ENCODE data around the gene GPA33. TPM values are rescaled to one million over a fixed set of nuclear protein-coding genes. Genes with fewer than 3 reads are reported as not detected.

GPA33 gene
- polyA plus RNA-seq, 2 of the 4 experiments (the other 2 are of a cell fraction): not detected

- Histone ChIP-seq H3K4me3 (no peak overlapping the region), H3K4me1 (no peaks in the 10 kb centered on the region), H3K9me3 (no peaks in the 10 kb centered on the region), H3K27ac (no peak overlapping the region), H3K4me2 (no peak overlapping the region)
- TF ChIP-seq RAD21 (conservative IDR thresholded peaks at IDR 0.05 in 1 of 2, IDR thresholded peaks at IDR 0.05 in 1 of 2) (peak in 1 of 2 experiments; percentile 21; a peak in 1 of 5 replicates), CTCF (IDR thresholded peaks at IDR 0.05) (peak; percentile 19; the same call in 1 of the 3 replicates), HOXB13 (CRISPR knock-in tag; IDR thresholded peaks at IDR 0.05; ENCODE audit: low read depth) (no peak)
- peak; percentile 49 to 61 for DNase-seq (ENCODE audit: low read depth in 1 of 2, low spot score in 1 of 2)
- FAIRE-seq: no peak
- whole genome bisulfite sequencing (ENCODE audit: missing lambda C conversion rate): 51% methylated on average over 8 of the region's 8 CpGs
- POLR2A ChIA-PET: no interaction called here
- ATAC-seq: peak; percentile 66 to 87; a peak in 5 of 6 replicates
- CTCF ChIA-PET: interaction anchor here (1.0 to 18.6 kb wide), 4 partner anchors 10 to 144 kb away, joined by 3 to 534 read pairs (median 3); no protein-coding TSS in a partner anchor
Measured at GRCh38 chr1:167052389-167052788, 37.8 kb downstream of the GPA33 start.

- H3K4me3 ChIP-seq: no peak overlapping the region
- no peaks in the 10 kb centered on the region for H3K9me3 ChIP-seq
- TF ChIP-seq MAFK (IDR thresholded peaks at IDR 0.05; ENCODE audit: partially characterized antibody) (no peak), RFX5 (IDR thresholded peaks at IDR 0.05) (no peak), BCL3 (IDR thresholded peaks at IDR 0.05) (no peak), RCOR1 (IDR thresholded peaks at IDR 0.05; ENCODE audit: low read depth, low read length) (no peak), BHLHE40 (IDR thresholded peaks at IDR 0.05; ENCODE audit: low read depth, low read length) (no peak), JUNB (IDR thresholded peaks at IDR 0.05) (no peak), PHF8 (IDR thresholded peaks at IDR 0.05; ENCODE audit: borderline replicate concordance, low read depth) (no peak), ZC3H11A (IDR thresholded peaks at IDR 0.05) (no peak), FOSL2 (IDR thresholded peaks at IDR 0.05) (no peak), FOSL2 (CRISPR knock-in tag; IDR thresholded peaks at IDR 0.05) (no peak), HMGXB4 (CRISPR knock-in tag; IDR thresholded peaks at IDR 0.05; ENCODE audit: borderline replicate concordance) (no peak)
- H3K4me1 ChIP-seq: no peaks in the 10 kb centered on the region
- WGBS (ENCODE audit: missing lambda C conversion rate): 80% methylated on average over 5 of the region's 5 CpGs
- FAIRE-seq (no peak), DNase-seq (ENCODE audit: low read depth in 1 of 2, low spot score in 1 of 2) (no peak), ATAC-seq (no peak)
- no peak overlapping the region for H3K27ac ChIP-seq
- ChIA-PET POLR2A (no interaction called here), CTCF (interaction anchor here (0.8 to 18.6 kb wide), 5 partner anchors 8 to 143 kb away, joined by 3 to 534 read pairs (median 3); no protein-coding TSS in a partner anchor)
- H3K4me2 ChIP-seq: no peak overlapping the region
Measured at GRCh38 chr1:167051907-167052306, 38.3 kb downstream of the GPA33 start.

- ATAC-seq (peak; percentile 96 to 97), FAIRE-seq (no peak), DNase-seq (ENCODE audit: low read depth in 1 of 2, low spot score in 1 of 2) (peak; percentile 40 to 42)
- H3K9me3 ChIP-seq: no peaks in the 10 kb centered on the region
- peak overlapping the region in 1 of 2 experiments; percentile 29; a peak in 2 of 6 replicates for H3K27ac ChIP-seq
- no peaks in the 10 kb centered on the region for H3K4me1 ChIP-seq
- WGBS (ENCODE audit: missing lambda C conversion rate): 6% methylated on average over 21 of the region's 21 CpGs
- ChIA-PET POLR2A (no interaction called here), CTCF (interaction anchor here (0.6 to 3.1 kb wide), 9 partner anchors 9 to 1101 kb away, joined by 3 to 21 read pairs (median 3); no protein-coding TSS in a partner anchor)
- TF ChIP-seq JUNB (IDR thresholded peaks at IDR 0.05) (no peak), NR3C1 (IDR thresholded peaks at IDR 0.05) (no peak), FOXS1 (CRISPR knock-in tag; IDR thresholded peaks at IDR 0.05) (no peak), CTCF (IDR thresholded peaks at IDR 0.05) (no peak), NPAS2 (CRISPR knock-in tag; IDR thresholded peaks at IDR 0.05; ENCODE audit: borderline replicate concordance) (no peak), FOSL2 (IDR thresholded peaks at IDR 0.05) (no peak), FOSL2 (CRISPR knock-in tag; IDR thresholded peaks at IDR 0.05) (no peak), HMGXB4 (CRISPR knock-in tag; IDR thresholded peaks at IDR 0.05; ENCODE audit: borderline replicate concordance) (no peak)
- peak overlapping the region; percentile 36 for H3K4me3 ChIP-seq
- peak overlapping the region; percentile 68 for H3K4me2 ChIP-seq
Measured at GRCh38 chr1:167043752-167044488, 46.3 kb downstream of the GPA33 start.
